ENCODE measurements around the gene B9D1.

- TF ChIP-seq EZH2 (IDR thresholded peaks at IDR 0.05; ENCODE audit: low read depth, unreplicated experiment) (no peak), CTCF (conservative IDR thresholded peaks at IDR 0.05; ENCODE audit: low read depth in 2 of 2) (no peak), CREB1 (CRISPR knock-in tag; IDR thresholded peaks at IDR 0.05; ENCODE audit: low read depth) (no peak), POLR2AphosphoS5 (IDR thresholded peaks at IDR 0.05; ENCODE audit: low read depth) (no peak)
Measured at GRCh38 chr17:19325542-19325941, 37.0 kb downstream of the B9D1 start.
